T1000 (cell line): ENCODE results near the gene CDK6.

Experiments used
- DNase-seq: peaks from one replicate; lab custom pipeline; 2025; ENCODE audit warnings: mixed read lengths; lab: John Stamatoyannopoulos, UW

The CDK6 gene

GRCh38 chr7:92826258-92826938, 10.0 kb downstream of the CDK6 start:
- DNase-seq, result no peak

GRCh38 chr7:92824901-92825480, 11.4 kb downstream of the CDK6 start:
- DNase-seq, result no peak

- DNase-seq, result no peak
Observed at GRCh38 chr7:92824450-92824849, 11.9 kb downstream of the CDK6 start.

GRCh38 chr7:92823042-92823441, 13.3 kb downstream of the CDK6 start:
- no peak for DNase-seq

GRCh38 chr7:92820191-92820590, 16.2 kb downstream of the CDK6 start:
- no peak for DNase-seq

GRCh38 chr7:92817398-92817797, 19.0 kb downstream of the CDK6 start:
- DNase-seq, result no peak

GRCh38 chr7:92815412-92815811, 21.0 kb downstream of the CDK6 start:
- no peak for DNase-seq

- DNase-seq, result no peak
Observed at GRCh38 chr7:92813390-92814024, 22.9 kb downstream of the CDK6 start.

- DNase-seq, result no peak
Observed at GRCh38 chr7:92811158-92811557, 25.2 kb downstream of the CDK6 start.

GRCh38 chr7:92809760-92810573, 26.4 kb downstream of the CDK6 start:
- DNase-seq, result no peak

- DNase-seq, result no peak
Observed at GRCh38 chr7:92809397-92809759, 27.0 kb downstream of the CDK6 start.

GRCh38 chr7:92808635-92809034, 27.7 kb downstream of the CDK6 start:
- no peak for DNase-seq

- DNase-seq, result no peak
Observed at GRCh38 chr7:92808006-92808405, 28.4 kb downstream of the CDK6 start.

GRCh38 chr7:92806496-92806895, 29.9 kb downstream of the CDK6 start:
- DNase-seq, result no peak

- no peak for DNase-seq
Observed at GRCh38 chr7:92802406-92802805, 34.0 kb downstream of the CDK6 start.

GRCh38 chr7:92799446-92800211, 36.7 kb downstream of the CDK6 start:
- DNase-seq, result no peak

GRCh38 chr7:92798517-92799249, 37.7 kb downstream of the CDK6 start:
- DNase-seq, result no peak

- DNase-seq, result no peak
Observed at GRCh38 chr7:92797693-92798092, 38.7 kb downstream of the CDK6 start.

- no peak for DNase-seq
Observed at GRCh38 chr7:92797284-92797683, 39.1 kb downstream of the CDK6 start.

- DNase-seq, result no peak
Observed at GRCh38 chr7:92794831-92795230, 41.5 kb downstream of the CDK6 start.

- DNase-seq, result no peak
Observed at GRCh38 chr7:92794391-92794790, 42.0 kb downstream of the CDK6 start.
